Neural cell (in vitro differentiated cells): ENCODE data around the gene MAN1B1. TPM values are rescaled to one million over a fixed set of nuclear protein-coding genes. Genes with fewer than 3 reads are reported as not detected.
A peak's percentile ranks its signal among the peaks of the same experiment; 100 is the strongest.

Experiments
- H2AFZ ChIP-seq: fragments of 200-600, 300-800 bp; sonication (generic), shearing (Covaris generic); 2 replicates; pipeline ENCODE4 v1.6.0; 2014; ENCODE audit warnings: low read depth, mild to moderate bottlenecking, antibody characterized with exemption, low read length, moderate library complexity
- H3F3A ChIP-seq: fragments of 200-600 bp; shearing (Covaris generic); 2 replicates; pipeline ENCODE4 v1.6.1; 2016; ENCODE audit warnings: mild to moderate bottlenecking, moderate library complexity, mixed read lengths, antibody characterized with exemption, low read length; ENCODE audit not compliant: insufficient read depth, poor library complexity, severe bottlenecking
- H3K27ac ChIP-seq: fragments of 200-600, 300-800 bp; sonication (generic), shearing (Covaris generic); 2 replicates; pipeline ENCODE4 v1.5.1; 2014; ENCODE audit warnings: mild to moderate bottlenecking, low read length, moderate library complexity
- H3K27me3 ChIP-seq: fragments of 300-800, 200-600 bp; sonication (generic), shearing (Covaris generic); 2 replicates; pipeline ENCODE4 v1.6.0; 2014; ENCODE audit warnings: mild to moderate bottlenecking, low read depth, low read length, moderate library complexity; ENCODE audit not compliant: insufficient read depth
- H3K36me3 ChIP-seq: fragments of 300-800, 200-600 bp; sonication (generic), shearing (Covaris generic); 2 replicates; pipeline ENCODE4 v1.5.1; 2014; ENCODE audit warnings: mild to moderate bottlenecking, antibody characterized with exemption, low read length, moderate library complexity; ENCODE audit not compliant: insufficient read depth
- H3K4me2 ChIP-seq: fragments of 300-800, 200-600 bp; sonication (generic), shearing (Covaris generic); 2 replicates; pipeline ENCODE4 v1.6.0; 2014; ENCODE audit warnings: mild to moderate bottlenecking, low read length
- H3K4me3 ChIP-seq: fragments of 300-800, 200-600 bp; sonication (generic), shearing (Covaris generic); 2 replicates; pipeline ENCODE4 v1.5.1; 2014; ENCODE audit warnings: mild to moderate bottlenecking, low read length, moderate library complexity
- H3K79me2 ChIP-seq: fragments of 200-600 bp; shearing (Covaris generic); replicated peaks from 2 replicates; pipeline ENCODE4 v1.6.0; 2014; ENCODE audit warnings: mild to moderate bottlenecking, low read length, moderate library complexity; ENCODE audit not compliant: insufficient read depth
- H3K9ac ChIP-seq: fragments of 300-800, 200-600 bp; sonication (generic), shearing (Covaris generic); 2 replicates; pipeline ENCODE4 v1.6.1; 2016; ENCODE audit warnings: mild to moderate bottlenecking, low read length, mixed read lengths
- H3K9me2 ChIP-seq: fragments of 200-600 bp; shearing (Covaris generic); 2 replicates; pipeline ENCODE4 v1.6.1; 2016; ENCODE audit warnings: mild to moderate bottlenecking, low read length, mixed read lengths; ENCODE audit not compliant: insufficient read depth
- H3K9me3 ChIP-seq: fragments of 200-600, 300-800 bp; sonication (generic), shearing (Covaris generic); 2 replicates; pipeline ENCODE4 v1.6.1; 2016; ENCODE audit warnings: mild to moderate bottlenecking, mixed run types, low read length, moderate library complexity, mixed read lengths
- H4K20me1 ChIP-seq: fragments of 200-600 bp; shearing (Covaris generic); 2 replicates; pipeline ENCODE4 v1.6.1; 2016; ENCODE audit warnings: mild to moderate bottlenecking, mixed run types; ENCODE audit not compliant: insufficient read depth
- CTCF ChIP-seq: fragments of 450-650 bp; IDR thresholded peaks from 2 replicates; pipeline ENCODE4 v1.5.1; 2014; ENCODE audit warnings: antibody characterized with exemption, mild to moderate bottlenecking, moderate library complexity; ENCODE audit not compliant: poor library complexity, severe bottlenecking
- EP300 ChIP-seq: fragments of 450-650 bp; conservative IDR thresholded peaks from 2 replicates; pipeline ENCODE4 v1.6.1; 2014; ENCODE audit warnings: antibody characterized with exemption, mild to moderate bottlenecking, moderate library complexity; ENCODE audit not compliant: poor library complexity, severe bottlenecking
- EZH2 ChIP-seq: fragments of 200-600, 300-800 bp; shearing (Covaris generic), sonication (generic); IDR thresholded peaks from 2 replicates; pipeline ENCODE4 v1.6.1; 2014; ENCODE audit warnings: antibody characterized with exemption, low read length, borderline replicate concordance, mild to moderate bottlenecking; ENCODE audit not compliant: insufficient read depth, poor library complexity, severe bottlenecking
- MXI1 ChIP-seq: fragments of 450-650 bp; conservative IDR thresholded peaks from 2 replicates; pipeline ENCODE4 v1.6.1; 2014; ENCODE audit warnings: antibody characterized with exemption, mild to moderate bottlenecking; ENCODE audit not compliant: poor library complexity, severe bottlenecking
- POLR2AphosphoS5 ChIP-seq: IDR thresholded peaks from 2 replicates; pipeline ENCODE4 v1.6.1; 2012
- RAD21 ChIP-seq: fragments of 450-650 bp; conservative IDR thresholded peaks from 2 replicates; pipeline ENCODE4 v1.6.1; 2014; ENCODE audit warnings: antibody characterized with exemption, mild to moderate bottlenecking, moderate library complexity
- REST ChIP-seq: IDR thresholded peaks from 2 replicates; pipeline ENCODE4 v1.6.1; 2012; ENCODE audit warnings: borderline replicate concordance
- SMC3 ChIP-seq: fragments of 450-650 bp; conservative IDR thresholded peaks from 2 replicates; pipeline ENCODE4 v1.6.1; 2014; ENCODE audit warnings: antibody characterized with exemption, mild to moderate bottlenecking, moderate library complexity; ENCODE audit not compliant: poor library complexity
- TAF1 ChIP-seq: IDR thresholded peaks from 2 replicates; pipeline ENCODE4 v1.6.1; 2012; ENCODE audit warnings: low read depth
- polyA plus RNA-seq: library from polyadenylated mRNA; depleted of rRNA; stranded (reverse); fragments of >200 nt; gene quantifications from 2 replicates; pipeline ENCODE4 v1.2.3, GENCODE V29; 2014

Gene MAN1B1
- polyA plus RNA-seq, 1 donor from 2014 or later = 72.0 TPM

- Histone ChIP-seq H3K27me3 (peaks cover 4% of the 10 kb centered on the region), H3K36me3 (no peaks in the 10 kb centered on the region), H3K9ac (peak overlapping the region; percentile 87), H3F3A (no peaks in the 10 kb centered on the region), H3K27ac (peak overlapping the region; percentile 85), H3K4me3 (peak overlapping the region; percentile 95), H3K79me2 (peaks cover 19% of the 10 kb centered on the region), H3K9me2 (no peaks in the 10 kb centered on the region), H4K20me1 (no peaks in the 10 kb centered on the region), H3K4me2 (no peak overlapping the region), H3K9me3 (no peaks in the 10 kb centered on the region), H2AFZ (peak overlapping the region; percentile 60)
- TF ChIP-seq CTCF (peak; percentile 33), POLR2AphosphoS5 (peak; percentile 93), EZH2 (no peak), RAD21 (no peak), MXI1 (peak; percentile 95), REST (peak; percentile 75), TAF1 (no peak), EP300 (peak; percentile 27), SMC3 (no peak)
These were observed 42.8 kb downstream of the MAN1B1 start for GRCh38 chr9:137129456-137130175.

GRCh38 chr9:137130176-137130755 lies 43.5 kb downstream of the MAN1B1 start:
- H3K9me3 ChIP-seq = no peaks in the 10 kb centered on the region
- H2AFZ ChIP-seq = peak overlapping the region; percentile 56
- peaks cover 6% of the 10 kb centered on the region for H3K27me3 ChIP-seq
- H3K79me2 ChIP-seq = peaks cover 19% of the 10 kb centered on the region
- H4K20me1 ChIP-seq = no peaks in the 10 kb centered on the region
- no peaks in the 10 kb centered on the region for H3K9me2 ChIP-seq
- peak overlapping the region; percentile 85 for H3K27ac ChIP-seq
- TF ChIP-seq EZH2 (no peak), REST (no peak), EP300 (no peak), TAF1 (no peak)
- no peaks in the 10 kb centered on the region for H3K36me3 ChIP-seq
- H3K9ac ChIP-seq = peak overlapping the region; percentile 87
- H3F3A ChIP-seq = no peaks in the 10 kb centered on the region
- H3K4me2 ChIP-seq = peak overlapping the region; percentile 48
- H3K4me3 ChIP-seq = peak overlapping the region; percentile 95
